ENCODE measurements around the gene CUX1. TPM values are rescaled to one million over a fixed set of nuclear protein-coding genes. Genes with fewer than 3 reads are reported as not detected.
"Not testable (repeated sequence)": the region's sequence is repeated elsewhere in the genome, so short reads cannot be mapped to it uniquely, and the experiment has no call there.

CUX1 gene
- polyA plus RNA-seq, 3 donors = 94.4 to 104 (median 98.5) TPM

GRCh38 chr7:102050864-102051460, 233.5 kb downstream of the CUX1 start:
- DNase-seq (ENCODE audit: low read depth in 3 of 3, low spot score in 2 of 3) = no peak

DNA sequence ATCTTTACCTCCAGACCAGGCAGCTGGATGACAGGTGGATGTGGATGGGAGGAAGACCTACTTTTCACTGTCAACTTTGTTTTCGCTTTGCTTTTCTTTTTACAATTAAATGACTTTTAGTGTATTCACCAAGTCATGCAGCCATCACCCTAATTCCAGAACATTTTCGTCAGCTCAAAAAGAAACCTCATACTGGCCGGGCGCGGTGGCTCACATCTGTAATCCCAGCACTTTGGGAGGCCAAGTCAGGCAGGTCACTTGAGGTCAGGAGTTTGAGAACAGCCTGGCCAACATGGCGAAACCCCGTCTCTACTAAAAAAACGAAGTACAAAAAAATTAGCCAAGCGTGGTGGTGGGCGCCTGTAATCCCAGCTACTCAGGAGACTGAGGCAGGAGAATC, 234.3 kb downstream of the CUX1 start:
- not testable (repeated sequence) for DNase-seq (ENCODE audit: low read depth in 3 of 3, low spot score in 2 of 3)

GRCh38 chr7:102054158-102054557, 236.7 kb downstream of the CUX1 start:
- DNase-seq (ENCODE audit: low read depth in 3 of 3, low spot score in 2 of 3) = no peak

DNA sequence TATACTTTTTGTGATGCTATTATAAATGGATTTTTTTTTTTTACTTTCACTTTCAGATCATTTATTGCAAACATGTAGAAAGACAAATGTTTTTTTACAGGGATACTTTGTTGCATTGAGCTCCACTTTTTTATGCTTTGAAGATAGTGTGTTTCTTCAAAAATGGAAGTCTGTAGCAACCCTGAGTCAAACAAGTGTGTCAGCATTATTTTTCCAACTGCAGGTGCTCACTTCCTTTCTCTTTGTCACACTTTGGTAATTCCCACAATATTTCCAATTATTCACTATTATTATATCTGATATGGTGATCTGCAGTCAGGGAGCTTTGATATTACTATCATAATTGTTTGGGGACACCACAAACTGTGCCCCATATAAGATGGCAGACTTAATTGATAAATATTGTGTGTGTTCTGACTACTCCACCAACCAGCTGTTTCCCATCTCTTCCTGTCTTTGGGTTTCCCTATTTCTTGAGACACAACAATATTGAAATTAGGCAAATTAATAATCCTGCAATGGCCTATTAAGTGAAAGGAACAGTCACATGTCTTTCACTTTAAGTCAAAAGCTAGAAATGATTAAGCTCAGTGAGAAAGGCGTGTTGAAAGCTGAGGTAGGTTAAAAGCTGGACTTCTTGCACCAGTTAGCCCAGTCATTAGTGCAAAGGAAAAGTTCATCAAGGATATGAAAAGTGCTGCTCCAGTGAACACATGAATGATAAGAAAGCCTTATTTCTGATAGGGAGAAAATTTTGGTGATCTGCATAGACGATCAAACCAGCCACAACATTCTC, 238.0 kb downstream of the CUX1 start:
- DNase-seq (ENCODE audit: low read depth in 3 of 3, low spot score in 2 of 3) = no peak

DNA sequence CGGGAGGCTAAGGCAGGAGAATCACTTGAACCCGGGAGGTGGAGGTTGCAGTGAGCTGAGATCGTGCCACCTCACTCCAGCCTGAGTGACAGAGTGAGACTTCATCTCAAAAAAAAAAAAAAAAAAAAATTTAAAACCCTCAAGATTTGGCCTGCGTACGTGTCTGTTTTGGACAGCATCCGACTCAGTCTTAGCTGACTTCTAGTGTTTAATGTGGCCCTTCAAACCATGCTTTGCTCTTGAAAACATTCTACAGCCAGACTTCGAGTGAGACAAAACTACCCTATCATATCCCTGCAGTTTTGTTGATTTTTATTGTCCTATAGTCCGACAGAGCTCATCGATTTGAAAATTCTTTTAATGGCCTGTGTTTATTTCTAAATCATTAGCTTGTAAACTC, 242.1 kb downstream of the CUX1 start:
- no peak for DNase-seq (ENCODE audit: low read depth in 3 of 3, low spot score in 2 of 3)

DNA sequence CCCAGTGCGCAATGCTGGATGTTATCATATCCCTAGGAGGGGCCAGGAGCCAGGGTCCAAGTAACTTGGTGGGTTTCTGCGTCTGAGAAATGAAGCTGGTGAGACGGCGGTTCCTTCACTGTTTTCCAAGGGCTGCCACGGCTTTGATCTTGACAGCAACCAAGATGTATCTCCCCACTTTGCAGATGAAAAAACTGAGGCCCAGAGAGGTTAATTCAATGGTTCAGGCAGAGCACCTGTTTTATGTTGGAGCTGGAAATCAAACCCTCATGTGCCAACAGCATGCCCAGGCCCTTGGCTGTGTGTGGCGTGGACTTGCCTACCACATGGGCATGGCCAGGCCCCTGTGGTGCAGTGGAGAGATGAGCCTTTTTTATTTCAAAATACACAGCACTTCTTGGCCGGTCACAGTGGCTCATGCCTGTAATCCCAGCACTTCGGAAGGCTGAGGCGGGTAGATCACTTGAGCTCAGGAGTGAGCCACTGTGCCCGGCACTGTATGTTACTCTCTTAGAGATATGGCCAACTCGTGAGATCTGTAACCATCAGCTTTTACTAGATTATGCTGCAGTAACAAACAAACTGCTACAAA, 244.0 kb downstream of the CUX1 start:
- no peak for DNase-seq (ENCODE audit: low read depth in 3 of 3, low spot score in 2 of 3)

DNA sequence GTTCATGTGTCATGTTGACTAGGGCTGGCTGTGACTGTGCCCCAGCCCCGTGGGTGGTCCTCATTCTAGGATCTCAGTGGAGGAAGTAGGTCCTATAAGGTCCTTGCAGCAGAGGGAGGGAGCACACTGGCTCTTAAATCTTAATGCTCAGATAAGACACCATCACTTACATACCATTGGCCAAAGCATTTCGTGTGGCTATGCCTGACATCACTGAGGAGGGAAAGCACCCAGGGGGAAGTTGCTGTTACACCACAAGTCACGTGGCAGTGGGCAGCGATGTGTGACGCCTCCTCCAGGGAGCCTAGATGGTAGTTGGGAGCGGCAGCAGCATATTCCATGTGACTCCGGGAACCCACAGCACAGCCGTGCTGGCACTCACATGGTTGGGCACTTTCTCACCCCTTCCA, 244.6 kb downstream of the CUX1 start:
- no peak for DNase-seq (ENCODE audit: low read depth in 3 of 3, low spot score in 2 of 3)

GRCh38 chr7:102063690-102064180, 246.3 kb downstream of the CUX1 start:
- no peak for DNase-seq (ENCODE audit: low read depth in 3 of 3, low spot score in 2 of 3)

- DNase-seq (ENCODE audit: low read depth in 3 of 3, low spot score in 2 of 3) = no peak
Measured at GRCh38 chr7:102064361-102065025, 247.1 kb downstream of the CUX1 start.

- DNase-seq (ENCODE audit: low read depth in 3 of 3, low spot score in 2 of 3) = no peak
Measured at GRCh38 chr7:102065226-102065625, 247.8 kb downstream of the CUX1 start.

DNA sequence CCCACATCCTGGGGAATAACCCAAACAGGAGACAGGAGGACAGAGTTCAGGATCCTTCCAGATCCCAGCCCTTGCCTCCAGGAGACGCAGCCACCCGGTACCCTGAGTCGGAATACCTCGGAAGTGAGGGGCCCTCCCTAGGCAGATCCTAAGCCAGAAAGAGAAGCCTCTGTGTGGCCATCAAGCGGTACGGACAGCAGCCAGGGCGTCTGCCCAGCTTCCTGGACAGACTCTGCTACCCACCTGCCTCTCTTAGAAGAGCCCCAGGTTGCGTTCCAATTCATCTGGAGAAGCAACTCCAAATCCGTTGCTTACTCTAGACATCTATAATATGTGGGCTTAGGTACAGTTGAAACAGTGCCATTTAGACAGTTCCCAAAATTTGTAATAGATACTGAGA, 249.1 kb downstream of the CUX1 start:
- no peak for DNase-seq (ENCODE audit: low read depth in 3 of 3, low spot score in 2 of 3)

GRCh38 chr7:102068846-102069245, 251.4 kb downstream of the CUX1 start:
- DNase-seq (ENCODE audit: low read depth in 3 of 3, low spot score in 2 of 3) = no peak

GRCh38 chr7:102069931-102070629, 252.7 kb downstream of the CUX1 start:
- DNase-seq (ENCODE audit: low read depth in 3 of 3, low spot score in 2 of 3) = no peak

DNA sequence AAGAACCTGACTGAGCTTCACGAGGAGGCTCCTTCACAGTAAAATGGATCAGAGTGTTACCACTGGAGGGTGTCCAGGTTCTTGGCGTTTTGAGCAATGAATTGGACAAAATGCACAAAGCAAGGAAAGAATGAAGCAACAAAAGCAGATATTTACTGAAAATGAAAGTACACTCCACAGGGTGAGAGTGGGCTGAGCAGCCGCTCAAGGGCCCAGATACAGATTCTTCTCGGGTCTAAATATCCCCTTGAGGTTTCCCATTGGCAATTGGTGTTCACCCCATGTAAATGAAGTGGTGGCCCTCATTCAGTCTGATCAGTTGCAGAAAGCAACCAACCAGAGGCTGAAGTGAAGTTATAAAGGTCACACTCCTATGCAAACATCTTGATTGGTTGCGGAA, 254.6 kb downstream of the CUX1 start:
- no peak for DNase-seq (ENCODE audit: low read depth in 3 of 3, low spot score in 2 of 3)

DNA sequence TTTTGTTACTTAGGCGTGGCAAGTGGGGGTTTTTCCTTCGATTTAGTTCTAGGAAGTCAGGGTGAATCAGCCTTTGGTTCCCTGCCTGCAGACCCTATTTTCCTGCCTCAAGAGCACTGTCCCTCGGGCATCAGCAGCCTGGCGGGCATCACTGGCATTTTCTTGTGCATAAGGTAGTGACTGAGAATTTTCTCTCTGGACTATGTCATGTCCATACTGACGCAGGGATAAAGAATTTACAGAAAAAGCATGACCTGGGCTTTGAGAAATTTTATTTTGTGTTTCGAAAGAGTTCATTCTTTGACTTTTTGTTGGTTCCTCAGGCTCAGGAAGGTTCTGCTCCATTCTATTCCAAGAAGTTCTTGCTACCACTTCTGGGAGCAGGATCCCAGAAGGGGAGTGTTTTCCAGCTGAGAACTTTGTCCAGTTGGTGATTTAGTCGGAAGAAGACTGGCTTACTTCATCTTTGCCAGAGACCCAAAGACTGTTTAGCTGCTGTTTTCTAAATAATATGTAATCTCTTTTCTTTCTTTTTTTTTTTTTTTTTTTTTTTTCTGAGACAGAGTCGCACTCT, 255.3 kb downstream of the CUX1 start:
- DNase-seq (ENCODE audit: low read depth in 3 of 3, low spot score in 2 of 3) = no peak

DNA sequence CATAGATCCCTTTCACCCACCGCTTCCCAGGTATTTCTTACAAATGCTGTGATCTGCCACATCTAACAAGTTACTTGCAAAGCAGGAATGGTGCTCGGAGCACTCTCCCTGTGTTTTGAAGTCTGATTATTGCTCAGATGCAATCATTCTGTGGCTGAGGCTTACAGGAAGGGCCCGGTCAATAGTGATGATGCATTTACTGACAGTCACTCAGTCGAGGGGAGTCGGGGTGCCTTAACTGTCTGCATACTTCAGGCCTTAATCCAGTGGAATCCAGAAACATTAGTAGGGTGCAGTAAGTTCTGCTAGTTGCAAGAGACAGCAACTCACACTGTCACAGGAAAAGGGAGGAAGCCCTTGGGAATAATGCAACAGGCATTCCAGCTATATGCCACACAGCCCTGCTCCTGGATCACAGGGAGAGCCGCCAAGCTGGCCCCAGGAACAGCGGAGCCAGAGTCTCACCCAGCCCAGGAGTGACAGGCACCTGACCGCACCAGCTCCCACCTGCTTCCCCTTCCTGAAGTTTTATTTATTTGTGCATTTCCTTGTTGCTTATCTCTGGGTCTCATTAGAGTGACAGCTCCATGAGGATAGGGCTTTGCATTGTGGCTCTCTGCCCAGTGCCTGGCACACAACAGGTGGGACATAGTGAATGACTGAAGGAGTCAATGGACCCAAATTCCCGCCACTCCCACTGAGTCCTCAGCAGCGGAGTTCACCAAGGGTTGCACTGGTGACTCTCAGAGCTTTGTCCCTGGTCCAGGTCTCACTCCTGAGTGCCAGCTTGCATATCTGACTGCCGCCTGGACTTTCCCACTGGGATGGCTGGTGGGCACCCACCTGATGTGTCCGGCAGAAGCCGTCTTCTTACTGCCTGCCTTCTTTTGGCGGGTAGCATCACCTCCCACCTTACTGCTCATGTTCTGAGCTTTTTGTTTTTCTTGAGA, 256.8 kb downstream of the CUX1 start:
- no peak for DNase-seq (ENCODE audit: low read depth in 3 of 3, low spot score in 2 of 3)

- DNase-seq (ENCODE audit: low read depth in 3 of 3, low spot score in 2 of 3) = no peak
Measured at GRCh38 chr7:102075126-102075525, 257.7 kb downstream of the CUX1 start.

- no peak for DNase-seq (ENCODE audit: low read depth in 3 of 3, low spot score in 2 of 3)
Measured at GRCh38 chr7:102075553-102076135, 258.2 kb downstream of the CUX1 start.

DNA sequence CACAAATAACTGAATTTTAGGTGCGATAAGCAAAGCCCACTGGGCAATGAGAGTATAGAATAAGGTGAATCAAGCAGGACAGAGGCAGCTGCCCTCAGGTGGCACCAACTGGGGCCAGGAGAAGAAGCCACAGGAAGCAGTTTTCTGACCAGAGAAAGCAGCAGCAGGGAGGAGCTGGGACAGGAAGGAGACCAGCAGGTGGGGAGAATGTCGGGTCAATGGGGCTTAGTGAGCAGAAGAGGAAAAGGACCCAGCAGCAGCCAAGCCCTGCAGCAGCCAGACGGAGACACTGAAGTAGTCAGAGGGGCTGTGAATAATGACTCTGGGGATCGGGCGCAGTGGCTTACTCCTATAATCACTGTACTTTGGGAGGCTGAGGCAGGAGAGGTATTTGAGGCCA, 259.7 kb downstream of the CUX1 start:
- no peak for DNase-seq (ENCODE audit: low read depth in 3 of 3, low spot score in 2 of 3)

All from right renal cortex interstitium (tissue), 3 donors.